Panc1 (cell line): ENCODE measurements around the gene EHBP1. TPM values are rescaled to one million over a fixed set of nuclear protein-coding genes. Genes with fewer than 3 reads are reported as not detected.

Experiments used
- ATAC-seq: fragments of 200-7000 bp; cut with Tn5 transposase; 2 replicates; pipeline ENCODE4 v1.9.1; 2020; ENCODE audit warnings: mild to moderate bottlenecking, moderate library complexity
- BruUV-seq: library from RNA; stranded (reverse); fragments of 400-500 nt; replicated peaks from 2 replicates; lab custom pipeline; 2021; lab: Mats Ljungman, UMichigan
- CTCF ChIA-PET: fragments of 300-600 bp; sonication (Branson Sonifier 250); formaldehyde crosslinking; loops from one replicate; lab custom pipeline; 2022; ENCODE audit warnings: antibody characterized with exemption; lab: Charles Lee
- POLR2A ChIA-PET: fragments of 300-600 bp; sonication (Branson Sonifier 250); formaldehyde crosslinking; loops from one replicate; lab custom pipeline; 2022; ENCODE audit warnings: antibody characterized with exemption; lab: Charles Lee
- DNase-seq: peaks from one replicate; pipeline ENCODE4 v3.0.0-alpha.2; 2010; ENCODE audit warnings: low read depth, low spot score
- H3K27ac ChIP-seq: 2 replicates; pipeline ENCODE4 v1.5.1; 2011; ENCODE audit warnings: mild to moderate bottlenecking, low read length, inconsistent platforms
- H3K27me3 ChIP-seq: fragments of 200-500 bp; sonication (Bioruptor generic); 2 replicates; pipeline ENCODE4 v1.6.0; 2014; ENCODE audit warnings: low read length, inconsistent platforms; ENCODE audit not compliant: control insufficient read depth, insufficient read depth
- H3K36me3 ChIP-seq: fragments of 200-500 bp; sonication (Bioruptor generic); 2 replicates; pipeline ENCODE4 v1.5.1; 2014; ENCODE audit warnings: inconsistent platforms, mild to moderate bottlenecking, low read length, moderate library complexity; ENCODE audit not compliant: control insufficient read depth, insufficient read depth
- H3K4me1 ChIP-seq: 2 replicates; pipeline ENCODE4 v1.5.1; 2011; ENCODE audit warnings: inconsistent platforms, mild to moderate bottlenecking, low read length, moderate library complexity; ENCODE audit not compliant: control insufficient read depth, insufficient read depth
- H3K4me3 ChIP-seq, 2 experiments: 2 replicates each; pipeline ENCODE4 v1.5.1; 2011 to 2012; ENCODE audit warnings: low read depth in 2 of 2, low read length in 2 of 2, mild to moderate bottlenecking in 2 of 2, inconsistent platforms in 1 of 2, moderate library complexity in 1 of 2
- H3K9me3 ChIP-seq: fragments of 200-500 bp; sonication (Bioruptor generic); 2 replicates; pipeline ENCODE4 v1.5.1; 2014; ENCODE audit warnings: low read depth, mild to moderate bottlenecking, inconsistent platforms, low read length, moderate library complexity; ENCODE audit not compliant: control insufficient read depth, insufficient read depth
- POLR2AphosphoS5 ChIP-seq: IDR thresholded peaks from 2 replicates; pipeline ENCODE4 v1.6.1; 2012; ENCODE audit warnings: mild to moderate bottlenecking, low read depth, low read length, moderate library complexity
- SIN3A ChIP-seq: IDR thresholded peaks from 2 replicates; pipeline ENCODE4 v1.6.1; 2012; ENCODE audit warnings: low read depth, mild to moderate bottlenecking, low read length, moderate library complexity, borderline replicate concordance; ENCODE audit not compliant: insufficient read depth
- TCF7L2 ChIP-seq: IDR thresholded peaks from 2 replicates; pipeline ENCODE4 v1.6.1; 2011; ENCODE audit warnings: mild to moderate bottlenecking, low read depth, low read length, inconsistent platforms
- in situ Hi-C: cut with HindIII; loops from 2 replicates; pipeline ENCODE4 v1.10.0; 2016; ENCODE audit warnings: low sequenced_read_pairs, low pct_unique_long_range_greater_than_20kb
- intact Hi-C: fragments of 100-400 bp; cut with micrococcal nuclease; formaldehyde crosslinking; loops from one replicate; pipeline ENCODE4 v1.10.0; 2022; ENCODE audit not compliant: unreplicated experiment
- total RNA-seq: library from RNA; stranded (reverse); gene quantifications from one replicate; pipeline ENCODE4 v1.2.1, GENCODE V29; 2021; ENCODE audit not compliant: unreplicated experiment
- TF ChIP-seq, protein P1 (sequence below), 2 experiments: IDR thresholded peaks; 2 replicates each; pipeline ENCODE4 v1.6.1; 2011 to 2012; ENCODE audit warnings: low read depth in 2 of 2, control low read depth in 1 of 2, low read length in 1 of 2, mild to moderate bottlenecking in 1 of 2, moderate library complexity in 1 of 2; ENCODE audit not compliant: insufficient read depth in 1 of 2
- TF ChIP-seq, protein P2 (sequence below): fragments of 450-650 bp; IDR thresholded peaks from 2 replicates; pipeline ENCODE4 v1.5.1; 2017; ENCODE audit warnings: mild to moderate bottlenecking

The EHBP1 gene
- total RNA-seq, 1 experiment from 2014 or later: 46.1 TPM

DNA sequence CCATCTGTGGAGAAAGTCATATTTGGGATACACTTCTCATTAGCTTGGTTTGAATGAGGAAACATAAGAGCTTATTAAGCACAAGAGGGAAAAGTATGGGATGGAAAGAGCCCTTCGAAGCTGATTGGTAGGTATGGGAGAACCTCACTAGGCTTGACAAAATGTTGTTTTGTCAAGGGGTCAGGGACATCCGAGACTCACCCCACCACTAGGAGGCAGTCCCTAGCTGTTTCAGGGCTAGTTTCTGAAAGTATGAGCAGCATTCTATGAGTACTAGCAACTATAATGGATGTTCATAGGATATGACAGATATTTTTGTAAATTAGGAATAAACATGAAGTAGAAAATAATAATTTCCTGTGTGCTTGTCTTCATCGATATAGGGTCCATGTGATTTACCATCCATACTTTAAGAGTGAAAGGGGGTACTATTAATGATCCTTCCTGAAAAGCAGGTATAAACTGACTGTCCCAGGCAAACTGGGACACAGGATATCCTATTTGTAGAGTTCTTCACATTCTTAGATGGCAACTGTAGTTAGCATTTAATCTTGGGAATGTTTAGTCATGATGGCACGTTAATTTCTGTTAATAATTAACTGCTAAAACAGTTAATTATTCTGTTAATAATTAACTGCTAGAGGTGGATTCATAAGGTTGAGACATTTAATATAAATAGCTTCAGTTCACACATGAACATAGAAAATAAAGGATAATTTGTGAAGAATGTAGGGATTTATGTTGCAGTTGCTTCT lies 373.5 kb downstream of the EHBP1 start:
- Histone ChIP-seq H3K27ac (no peak overlapping the region), H3K4me1 (no peaks in the 10 kb centered on the region), H3K4me3 (no peak overlapping the region), H3K9me3 (no peaks in the 10 kb centered on the region), H3K36me3 (no peaks in the 10 kb centered on the region), H3K27me3 (no peaks in the 10 kb centered on the region; the same call in 1 of the 2 replicates)
- TF ChIP-seq, protein P1, sequence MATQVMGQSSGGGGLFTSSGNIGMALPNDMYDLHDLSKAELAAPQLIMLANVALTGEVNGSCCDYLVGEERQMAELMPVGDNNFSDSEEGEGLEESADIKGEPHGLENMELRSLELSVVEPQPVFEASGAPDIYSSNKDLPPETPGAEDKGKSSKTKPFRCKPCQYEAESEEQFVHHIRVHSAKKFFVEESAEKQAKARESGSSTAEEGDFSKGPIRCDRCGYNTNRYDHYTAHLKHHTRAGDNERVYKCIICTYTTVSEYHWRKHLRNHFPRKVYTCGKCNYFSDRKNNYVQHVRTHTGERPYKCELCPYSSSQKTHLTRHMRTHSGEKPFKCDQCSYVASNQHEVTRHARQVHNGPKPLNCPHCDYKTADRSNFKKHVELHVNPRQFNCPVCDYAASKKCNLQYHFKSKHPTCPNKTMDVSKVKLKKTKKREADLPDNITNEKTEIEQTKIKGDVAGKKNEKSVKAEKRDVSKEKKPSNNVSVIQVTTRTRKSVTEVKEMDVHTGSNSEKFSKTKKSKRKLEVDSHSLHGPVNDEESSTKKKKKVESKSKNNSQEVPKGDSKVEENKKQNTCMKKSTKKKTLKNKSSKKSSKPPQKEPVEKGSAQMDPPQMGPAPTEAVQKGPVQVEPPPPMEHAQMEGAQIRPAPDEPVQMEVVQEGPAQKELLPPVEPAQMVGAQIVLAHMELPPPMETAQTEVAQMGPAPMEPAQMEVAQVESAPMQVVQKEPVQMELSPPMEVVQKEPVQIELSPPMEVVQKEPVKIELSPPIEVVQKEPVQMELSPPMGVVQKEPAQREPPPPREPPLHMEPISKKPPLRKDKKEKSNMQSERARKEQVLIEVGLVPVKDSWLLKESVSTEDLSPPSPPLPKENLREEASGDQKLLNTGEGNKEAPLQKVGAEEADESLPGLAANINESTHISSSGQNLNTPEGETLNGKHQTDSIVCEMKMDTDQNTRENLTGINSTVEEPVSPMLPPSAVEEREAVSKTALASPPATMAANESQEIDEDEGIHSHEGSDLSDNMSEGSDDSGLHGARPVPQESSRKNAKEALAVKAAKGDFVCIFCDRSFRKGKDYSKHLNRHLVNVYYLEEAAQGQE (IDR thresholded peaks at IDR 0.05; ENCODE audit: insufficient read depth in 1 of 2, low read depth in 2 of 2, low read length in 1 of 2): no peak
- no peak for TF ChIP-seq POLR2AphosphoS5
- TF ChIP-seq, protein P2, sequence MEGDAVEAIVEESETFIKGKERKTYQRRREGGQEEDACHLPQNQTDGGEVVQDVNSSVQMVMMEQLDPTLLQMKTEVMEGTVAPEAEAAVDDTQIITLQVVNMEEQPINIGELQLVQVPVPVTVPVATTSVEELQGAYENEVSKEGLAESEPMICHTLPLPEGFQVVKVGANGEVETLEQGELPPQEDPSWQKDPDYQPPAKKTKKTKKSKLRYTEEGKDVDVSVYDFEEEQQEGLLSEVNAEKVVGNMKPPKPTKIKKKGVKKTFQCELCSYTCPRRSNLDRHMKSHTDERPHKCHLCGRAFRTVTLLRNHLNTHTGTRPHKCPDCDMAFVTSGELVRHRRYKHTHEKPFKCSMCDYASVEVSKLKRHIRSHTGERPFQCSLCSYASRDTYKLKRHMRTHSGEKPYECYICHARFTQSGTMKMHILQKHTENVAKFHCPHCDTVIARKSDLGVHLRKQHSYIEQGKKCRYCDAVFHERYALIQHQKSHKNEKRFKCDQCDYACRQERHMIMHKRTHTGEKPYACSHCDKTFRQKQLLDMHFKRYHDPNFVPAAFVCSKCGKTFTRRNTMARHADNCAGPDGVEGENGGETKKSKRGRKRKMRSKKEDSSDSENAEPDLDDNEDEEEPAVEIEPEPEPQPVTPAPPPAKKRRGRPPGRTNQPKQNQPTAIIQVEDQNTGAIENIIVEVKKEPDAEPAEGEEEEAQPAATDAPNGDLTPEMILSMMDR: peak; percentile 73
- DNase-seq: peak; percentile 18
- ChIA-PET POLR2A (no interaction called here), CTCF (interaction anchor here (0.6 to 1.7 kb wide), 3 partner anchors 19 to 409 kb away, joined by 3 to 7 read pairs (median 3); no protein-coding TSS in a partner anchor)
- no TSS peak for BruUV-seq
- peak; percentile 80 for ATAC-seq
- intact Hi-C loops: no loop called here
- in situ Hi-C loops: no loop called here

DNA sequence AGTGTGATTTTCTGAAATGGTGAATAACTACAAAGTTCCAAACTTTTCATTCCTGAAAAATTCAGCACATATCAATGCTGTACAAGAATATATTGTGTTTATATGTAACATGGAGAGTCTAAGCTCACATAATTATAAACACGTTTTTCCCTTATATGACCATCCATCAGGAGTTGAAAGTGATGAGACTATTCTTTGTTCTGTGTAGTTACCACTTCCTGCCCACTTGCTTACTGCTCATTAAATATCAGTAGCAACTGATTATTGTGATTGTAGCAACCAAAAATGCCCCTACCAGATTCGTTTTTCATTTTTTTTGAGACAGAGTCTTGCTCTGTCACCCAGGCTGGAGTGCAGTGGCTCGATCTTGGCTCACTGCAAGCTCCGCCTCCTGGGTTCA lies 375.9 kb downstream of the EHBP1 start:
- no peaks in the 10 kb centered on the region; the same call in 1 of the 2 replicates for H3K27me3 ChIP-seq
- POLR2A ChIA-PET: no interaction called here
- H3K9me3 ChIP-seq: no peaks in the 10 kb centered on the region
- no peak for ATAC-seq
- no TSS peak for BruUV-seq
- H3K4me3 ChIP-seq: no peak overlapping the region
- H3K27ac ChIP-seq: no peak overlapping the region
- no peaks in the 10 kb centered on the region for H3K36me3 ChIP-seq
- no peaks in the 10 kb centered on the region for H3K4me1 ChIP-seq
- intact Hi-C loops (no loop called here), in situ Hi-C loops (no loop called here)
- DNase-seq: no peak
- CTCF ChIA-PET: no interaction called here
- TF ChIP-seq TCF7L2 (no peak), SIN3A (no peak), POLR2AphosphoS5 (no peak)
- TF ChIP-seq, protein P1 (IDR thresholded peaks at IDR 0.05; ENCODE audit: insufficient read depth in 1 of 2, low read depth in 2 of 2, low read length in 1 of 2): no peak
- TF ChIP-seq, protein P2: no peak
